Tibial nerve (tissue), 4 donors: Measurements from ENCODE around the gene CDH13.

Experiments
- CTCF ChIP-seq, 5 experiments: fragments of 200-600 bp in 3 of 5; fragments of 450-650 bp in 2 of 5; sonication (generic) in 3 of 5; IDR thresholded peaks; one replicate each; pipeline ENCODE4 v1.5.1; 2016 to 2019; ENCODE audit warnings: antibody characterized with exemption in 5 of 5, mild to moderate bottlenecking in 3 of 5, moderate library complexity in 2 of 5
- EP300 ChIP-seq, 2 donors: sonication (generic); formaldehyde crosslinking; IDR thresholded peaks; one replicate each; pipeline ENCODE4 v1.6.1; 2017; ENCODE audit warnings: antibody characterized with exemption in 2 of 2, mild to moderate bottlenecking in 1 of 2
- POLR2A ChIP-seq, 2 donors: fragments of 450-650 bp; IDR thresholded peaks; one replicate each; pipeline ENCODE4 v1.6.1; 2017; ENCODE audit warnings: antibody characterized with exemption in 2 of 2, mild to moderate bottlenecking in 2 of 2, moderate library complexity in 2 of 2

- TF ChIP-seq CTCF (IDR thresholded peaks at IDR 0.05) = no peak
- TF ChIP-seq POLR2A (IDR thresholded peaks at IDR 0.05) = no peak
- no peak for TF ChIP-seq EP300 (IDR thresholded peaks at IDR 0.05)
These were observed 781.2 kb downstream of the CDH13 start for GRCh38 chr16:83407928-83408327.
